MG63 (cell line): ENCODE measurements around the gene ADAMTS2. TPM values are rescaled to one million over a fixed set of nuclear protein-coding genes. Genes with fewer than 3 reads are reported as not detected.

ENCODE experiments used
- DNase-seq: peaks from one replicate; pipeline ENCODE4 v3.0.0-alpha.2; 2020
- H3K27me3 ChIP-seq: fragments of 250-450 bp; sonication (Bioruptor Pico); 2 replicates; pipeline ENCODE4 v1.5.1; 2020; ENCODE audit warnings: mild to moderate bottlenecking, moderate library complexity
- H3K36me3 ChIP-seq: fragments of 250-450 bp; sonication (Bioruptor Pico); 2 replicates; pipeline ENCODE4 v1.5.1; 2020; ENCODE audit warnings: mild to moderate bottlenecking, moderate library complexity
- H3K4me3 ChIP-seq: fragments of 250-450 bp; sonication (Bioruptor Pico); 2 replicates; pipeline ENCODE4 v1.5.1; 2020; ENCODE audit warnings: mild to moderate bottlenecking, moderate library complexity
- H3K9me3 ChIP-seq: fragments of 250-450 bp; sonication (Bioruptor Pico); 2 replicates; pipeline ENCODE4 v1.5.1; 2020; ENCODE audit warnings: mild to moderate bottlenecking, moderate library complexity
- total RNA-seq: library from RNA; depleted of rRNA; stranded (reverse); fragments of >200 nt; shearing (Covaris generic); gene quantifications from 2 replicates; pipeline ENCODE4 v1.2.3, GENCODE V29; 2014; ENCODE audit warnings: low replicate concordance

Gene ADAMTS2
- total RNA-seq, 1 experiment from 2014 or later, result 141 TPM

DNA sequence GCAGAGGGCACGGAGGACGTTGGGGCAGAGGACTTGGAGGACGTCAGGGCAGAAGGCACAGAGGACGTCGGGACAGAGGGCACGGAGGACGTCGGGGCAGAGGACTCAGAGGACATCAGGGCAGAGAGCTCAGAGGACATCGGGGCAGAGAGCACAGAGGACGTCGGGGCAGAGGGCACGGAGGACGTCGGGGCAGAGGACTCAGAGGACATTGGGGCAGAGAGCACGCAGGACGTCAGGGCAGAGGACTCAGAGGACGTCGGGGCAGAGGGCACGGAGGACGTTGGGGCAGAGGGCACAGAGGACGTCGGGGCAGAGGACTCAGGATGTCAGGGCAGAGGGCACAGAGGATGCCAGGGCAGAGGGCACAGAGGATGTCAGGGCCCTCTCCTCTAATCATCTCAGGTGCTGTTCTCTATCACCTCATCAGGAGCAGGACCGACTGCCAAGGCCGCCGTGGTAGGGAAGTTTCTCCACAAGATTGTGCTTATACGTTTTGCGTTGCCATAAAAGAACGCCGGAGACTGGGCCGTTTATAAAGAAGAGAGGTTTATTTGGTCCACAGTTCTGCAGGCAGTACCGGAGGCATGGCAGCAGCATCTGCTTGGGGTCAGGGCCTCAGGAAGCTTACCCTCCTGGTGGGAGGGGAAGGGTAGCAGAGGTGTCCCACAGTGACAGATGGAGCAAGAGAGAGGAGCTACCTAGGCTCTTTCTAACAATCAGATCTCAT is 29.4 kb upstream of the ADAMTS2 start:
- Histone ChIP-seq H3K4me3 (no peak overlapping the region), H3K27me3 (no peaks in the 10 kb centered on the region), H3K9me3 (no peaks in the 10 kb centered on the region), H3K36me3 (no peaks in the 10 kb centered on the region)
- no peak for DNase-seq

GRCh38 chr5:179373961-179374505 is 28.8 kb upstream of the ADAMTS2 start:
- H3K36me3 ChIP-seq, result no peaks in the 10 kb centered on the region
- no peaks in the 10 kb centered on the region for H3K27me3 ChIP-seq
- no peaks in the 10 kb centered on the region for H3K9me3 ChIP-seq
- DNase-seq, result no peak
- no peak overlapping the region for H3K4me3 ChIP-seq

GRCh38 chr5:179373101-179373934 is 28.1 kb upstream of the ADAMTS2 start:
- H3K4me3 ChIP-seq, result no peak overlapping the region
- DNase-seq, result no peak
- H3K27me3 ChIP-seq, result no peaks in the 10 kb centered on the region
- no peaks in the 10 kb centered on the region for H3K36me3 ChIP-seq
- H3K9me3 ChIP-seq, result no peaks in the 10 kb centered on the region

DNA sequence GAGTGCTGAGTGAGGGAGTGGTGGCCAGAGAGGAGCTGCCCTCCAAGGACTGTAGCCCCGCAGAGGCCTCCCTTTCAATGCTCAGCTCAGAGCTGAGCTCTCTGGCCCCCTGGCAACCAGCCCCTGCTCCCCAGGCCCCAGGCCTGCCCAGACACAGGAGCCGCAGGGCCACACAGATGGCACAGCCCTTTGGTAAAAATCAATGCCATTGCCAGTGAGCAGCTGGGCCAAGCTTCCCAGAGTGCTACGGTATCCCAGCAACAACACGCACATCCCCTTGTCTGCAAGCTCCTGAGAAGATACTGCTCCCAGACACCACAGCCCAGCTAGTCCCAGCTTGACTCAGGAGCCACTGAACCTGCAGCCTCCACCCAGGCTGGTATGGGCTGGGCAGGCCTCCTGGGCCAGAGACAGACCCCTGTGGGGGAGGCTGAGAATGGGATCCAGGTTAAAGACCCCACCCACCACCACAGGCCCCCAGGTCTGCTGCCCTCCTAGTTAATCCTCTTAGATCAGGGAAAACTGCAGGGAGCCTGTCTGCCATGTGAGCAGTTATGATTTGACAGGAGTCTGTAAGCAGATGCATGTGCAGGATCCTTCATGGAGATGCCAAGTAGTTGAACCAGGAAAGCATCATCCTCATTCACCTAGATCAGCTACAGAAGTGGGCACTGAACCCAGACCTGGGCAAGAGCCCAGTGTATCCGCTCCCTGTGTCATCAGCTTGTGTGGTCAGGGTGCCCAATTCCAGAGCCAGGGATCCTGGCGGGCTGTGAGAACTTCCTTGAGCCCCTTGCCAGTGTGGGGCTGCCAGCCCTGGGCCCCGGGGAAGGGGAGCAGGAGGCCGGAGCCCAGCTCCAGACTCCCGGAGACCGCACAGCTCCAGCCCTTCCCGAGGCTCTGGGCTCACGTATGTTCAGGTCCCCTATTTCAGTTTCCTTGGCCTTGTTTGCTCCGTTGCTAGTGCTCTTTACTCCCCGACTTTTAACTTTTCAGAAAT is 26.7 kb upstream of the ADAMTS2 start:
- H3K9me3 ChIP-seq, result no peaks in the 10 kb centered on the region
- peak; percentile 39 for DNase-seq
- no peaks in the 10 kb centered on the region for H3K27me3 ChIP-seq
- H3K36me3 ChIP-seq, result no peaks in the 10 kb centered on the region
- H3K4me3 ChIP-seq, result no peak overlapping the region

GRCh38 chr5:179371121-179371510 is 25.9 kb upstream of the ADAMTS2 start:
- no peaks in the 10 kb centered on the region for H3K9me3 ChIP-seq
- no peak for DNase-seq

GRCh38 chr5:179370490-179371120 is 25.3 kb upstream of the ADAMTS2 start:
- no peaks in the 10 kb centered on the region for H3K36me3 ChIP-seq

More at GRCh38 chr5:179371121-179371510, 25.9 kb upstream of the ADAMTS2 start:
- Histone ChIP-seq H3K36me3 (no peaks in the 10 kb centered on the region), H3K4me3 (no peak overlapping the region), H3K27me3 (no peaks in the 10 kb centered on the region)

DNA sequence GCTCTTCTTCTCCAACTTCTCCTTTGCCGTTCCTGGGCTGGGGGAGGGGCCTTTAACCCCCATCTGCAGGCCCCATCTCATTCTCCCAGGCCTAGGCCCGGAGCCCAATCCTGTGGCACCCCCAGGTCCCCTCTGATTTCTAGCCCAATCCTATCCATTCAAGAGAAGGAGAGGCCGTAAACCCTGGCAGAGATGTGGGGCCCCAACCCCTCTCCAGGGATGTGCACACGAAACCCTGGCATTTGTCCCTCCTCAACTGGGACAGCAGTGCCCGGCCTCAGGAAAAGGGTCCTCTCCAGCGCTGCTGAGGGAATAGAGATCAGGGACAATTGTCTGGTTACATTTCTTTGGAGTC is 24.2 kb upstream of the ADAMTS2 start:
- H3K4me3 ChIP-seq, result no peak overlapping the region
- H3K27me3 ChIP-seq, result no peaks in the 10 kb centered on the region
- no peaks in the 10 kb centered on the region for H3K36me3 ChIP-seq
- no peaks in the 10 kb centered on the region for H3K9me3 ChIP-seq
- no peak for DNase-seq

More at GRCh38 chr5:179370490-179371120, 25.3 kb upstream of the ADAMTS2 start:
- Histone ChIP-seq H3K9me3 (no peaks in the 10 kb centered on the region), H3K27me3 (no peaks in the 10 kb centered on the region), H3K4me3 (no peak overlapping the region)
- no peak for DNase-seq

DNA sequence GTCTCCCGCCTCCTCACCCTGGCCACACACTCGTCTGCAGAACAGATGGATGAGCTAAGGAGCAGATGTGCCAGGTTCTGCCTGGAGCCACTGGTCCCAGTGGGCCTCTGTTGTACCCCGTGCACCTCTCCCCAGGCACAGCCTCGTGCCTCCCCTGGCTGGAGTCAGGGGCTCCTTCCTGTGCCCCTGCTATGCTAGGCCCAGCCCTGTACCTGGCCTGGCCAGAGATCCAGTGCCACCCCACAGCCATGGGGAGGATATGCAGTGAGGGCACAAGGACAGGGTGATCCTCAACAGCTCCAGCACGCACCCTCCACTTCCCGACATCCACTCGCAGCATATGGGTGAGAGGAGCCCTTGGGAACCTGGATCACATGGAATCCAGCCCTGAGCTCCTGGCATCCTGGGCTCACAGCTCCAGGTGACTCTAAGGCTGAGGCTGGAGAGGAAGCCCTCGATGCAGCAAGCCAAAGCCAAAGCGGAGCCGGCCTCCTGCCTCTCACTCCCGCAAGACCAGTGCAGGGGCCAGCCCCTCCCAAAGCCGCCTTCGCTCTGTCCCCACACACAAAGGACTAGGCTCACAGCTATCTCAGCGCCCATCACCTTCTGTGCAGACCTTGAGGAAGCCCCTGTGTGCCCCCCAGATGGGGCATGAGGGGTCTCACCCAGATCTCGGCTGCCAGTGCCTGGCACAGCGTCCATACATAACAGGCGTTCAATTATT is 23.7 kb upstream of the ADAMTS2 start:
- H3K9me3 ChIP-seq, result no peaks in the 10 kb centered on the region
- no peak overlapping the region for H3K4me3 ChIP-seq
- DNase-seq, result no peak
- H3K36me3 ChIP-seq, result no peaks in the 10 kb centered on the region
- H3K27me3 ChIP-seq, result no peaks in the 10 kb centered on the region

DNA sequence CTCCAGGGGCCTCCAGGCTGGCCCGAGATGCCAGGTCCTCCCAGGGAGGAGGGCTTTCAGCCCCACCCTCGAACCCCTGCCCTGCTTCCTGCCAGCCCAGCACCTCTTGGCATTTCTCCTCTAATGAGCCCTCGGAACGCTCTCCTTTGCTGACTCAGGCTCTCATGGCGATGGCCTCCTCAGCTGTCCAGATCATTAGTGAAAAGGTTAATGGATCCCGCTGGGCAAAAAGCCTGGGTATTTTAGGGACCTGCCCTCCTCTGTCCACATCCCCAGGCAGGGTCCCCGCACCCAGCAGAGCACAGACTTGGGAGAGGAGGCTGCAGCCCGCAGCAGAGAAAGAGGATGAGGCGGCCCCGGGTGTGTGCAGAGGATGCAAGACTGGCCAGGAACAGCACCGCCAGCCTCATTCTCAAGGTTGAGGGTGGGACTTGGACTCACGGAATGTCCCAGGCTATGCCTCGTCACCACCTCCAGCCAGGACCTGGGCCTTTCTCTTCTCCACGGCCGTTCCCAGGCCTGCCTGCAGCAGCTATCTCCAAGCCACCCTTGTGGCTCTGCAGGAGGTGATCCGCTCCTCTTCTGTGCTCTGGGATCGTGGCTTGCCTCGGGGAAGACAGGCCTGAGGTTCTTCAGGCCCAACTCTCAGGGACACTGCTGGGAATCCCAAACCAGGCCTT is 23.0 kb upstream of the ADAMTS2 start:
- H3K27me3 ChIP-seq, result no peaks in the 10 kb centered on the region
- H3K36me3 ChIP-seq, result no peaks in the 10 kb centered on the region
- DNase-seq, result no peak
- H3K9me3 ChIP-seq, result no peaks in the 10 kb centered on the region
- H3K4me3 ChIP-seq, result no peak overlapping the region

- Histone ChIP-seq H3K36me3 (no peaks in the 10 kb centered on the region), H3K9me3 (no peaks in the 10 kb centered on the region)
- DNase-seq, result no peak
Measured at GRCh38 chr5:179367491-179367890, 22.2 kb upstream of the ADAMTS2 start.

DNA sequence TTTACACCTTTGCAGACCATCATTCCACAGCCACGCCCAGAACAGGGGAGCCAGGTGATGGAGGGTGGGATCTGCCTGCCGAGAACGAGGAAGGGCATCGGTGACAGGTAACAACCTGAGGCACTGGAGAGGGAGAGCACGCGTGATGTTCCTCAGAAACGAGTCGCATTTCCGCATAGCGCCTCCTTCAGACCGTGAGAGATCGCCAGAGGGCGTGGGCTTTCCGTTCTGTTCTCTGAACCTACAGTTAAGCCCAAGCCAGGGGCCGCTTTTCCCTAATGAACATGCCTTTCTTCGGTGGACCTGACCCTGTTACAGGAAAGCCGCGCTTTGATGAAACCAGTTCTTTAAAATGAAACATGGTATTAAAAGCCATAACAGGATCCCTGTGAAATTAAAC is 17.1 kb upstream of the ADAMTS2 start:
- H3K9me3 ChIP-seq, result no peaks in the 10 kb centered on the region; the same call in 1 of the 2 replicates
- H3K4me3 ChIP-seq, result no peak overlapping the region
- H3K36me3 ChIP-seq, result no peaks in the 10 kb centered on the region
- H3K27me3 ChIP-seq, result peaks cover 5% of the 10 kb centered on the region; the same call in 1 of the 2 replicates
- no peak for DNase-seq

More at GRCh38 chr5:179367491-179367890, 22.2 kb upstream of the ADAMTS2 start:
- H3K4me3 ChIP-seq, result no peak overlapping the region
- H3K27me3 ChIP-seq, result peaks cover 3% of the 10 kb centered on the region; the same call in 1 of the 2 replicates

DNA sequence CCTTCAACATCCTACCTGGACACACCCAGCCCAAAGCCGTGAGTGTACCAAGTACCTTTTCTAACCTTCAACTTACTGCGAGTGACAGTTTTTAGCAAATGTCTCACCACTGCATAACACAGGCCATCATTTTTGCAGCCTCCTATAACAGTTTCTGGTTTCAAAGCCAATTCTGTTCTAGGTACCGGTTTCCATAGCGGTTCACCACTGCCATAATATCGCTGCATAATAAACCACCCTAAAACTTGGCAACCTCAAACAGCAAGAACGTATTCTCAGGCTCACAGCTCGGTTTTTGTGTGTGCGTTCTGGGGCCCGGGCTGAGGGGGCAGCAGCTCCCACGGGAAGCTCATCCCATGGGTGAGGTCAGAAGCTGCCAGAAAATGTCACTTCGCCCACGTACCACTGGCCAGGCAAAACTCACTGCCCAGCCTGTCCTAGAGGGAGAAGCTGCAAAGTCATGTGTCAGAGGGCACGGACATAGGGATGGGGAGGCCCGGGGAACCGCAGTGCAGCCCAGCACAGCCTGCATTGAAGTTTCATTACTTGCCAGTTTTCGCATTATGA is 15.9 kb upstream of the ADAMTS2 start:
- no peak for DNase-seq
- Histone ChIP-seq H3K4me3 (no peak overlapping the region), H3K36me3 (no peaks in the 10 kb centered on the region), H3K27me3 (peaks cover 5% of the 10 kb centered on the region; the same call in 1 of the 2 replicates), H3K9me3 (no peaks in the 10 kb centered on the region; the same call in 1 of the 2 replicates)

GRCh38 chr5:179357031-179357430 is 11.8 kb upstream of the ADAMTS2 start:
- Histone ChIP-seq H3K9me3 (no peaks in the 10 kb centered on the region; the same call in 1 of the 2 replicates), H3K27me3 (no peaks in the 10 kb centered on the region; the same call in 1 of the 2 replicates), H3K4me3 (no peak overlapping the region), H3K36me3 (no peaks in the 10 kb centered on the region)
- no peak for DNase-seq
